ENCODE measurements around the gene ZNF346.
"Not testable (repeated sequence)": the region's sequence is repeated elsewhere in the genome, so short reads cannot be mapped to it uniquely, and the experiment has no call there.

The ZNF346 gene

GRCh38 chr5:177022386-177023302 lies at the start of gene ZNF346:
TSS of gene ZNF346 (plus strand) at chr5:177022696. CDS start at chr5:177022739, 43 bp downstream.
- DNase-seq: peak; percentile 91 to 92

GRCh38 chr5:176979669-176980068 lies 42.8 kb upstream of the ZNF346 start:
- no peak for DNase-seq

- DNase-seq: no peak
Observed at GRCh38 chr5:176980818-176981217, 41.7 kb upstream of the ZNF346 start.

GRCh38 chr5:176983112-176983511 lies 39.4 kb upstream of the ZNF346 start:
- not testable (repeated sequence) for DNase-seq

GRCh38 chr5:176983593-176983992 lies 38.9 kb upstream of the ZNF346 start:
- not testable (repeated sequence) for DNase-seq

DNA sequence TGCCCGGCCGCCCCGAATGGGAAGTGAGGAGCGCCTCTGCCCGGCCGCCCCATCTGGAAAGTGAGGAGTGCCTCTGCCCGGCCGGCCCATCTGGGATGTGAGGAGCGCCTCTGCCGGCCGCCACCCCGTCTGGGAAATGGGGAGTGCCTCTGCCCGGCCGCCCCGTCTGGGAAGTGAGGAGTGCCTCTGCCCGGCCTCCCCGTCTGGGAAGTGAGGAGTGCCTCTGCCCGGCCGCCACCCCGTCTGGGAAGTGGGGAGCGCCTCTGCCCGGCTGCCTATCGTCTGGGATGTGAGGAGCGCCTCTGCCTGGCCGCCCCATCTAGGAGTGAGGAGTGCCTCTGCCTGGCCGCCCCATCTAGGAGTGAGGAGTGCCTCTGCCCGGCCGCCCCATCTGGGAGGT lies 38.3 kb upstream of the ZNF346 start:
- DNase-seq: not testable (repeated sequence)

GRCh38 chr5:176985516-176985915 lies 37.0 kb upstream of the ZNF346 start:
- no peak for DNase-seq

DNA sequence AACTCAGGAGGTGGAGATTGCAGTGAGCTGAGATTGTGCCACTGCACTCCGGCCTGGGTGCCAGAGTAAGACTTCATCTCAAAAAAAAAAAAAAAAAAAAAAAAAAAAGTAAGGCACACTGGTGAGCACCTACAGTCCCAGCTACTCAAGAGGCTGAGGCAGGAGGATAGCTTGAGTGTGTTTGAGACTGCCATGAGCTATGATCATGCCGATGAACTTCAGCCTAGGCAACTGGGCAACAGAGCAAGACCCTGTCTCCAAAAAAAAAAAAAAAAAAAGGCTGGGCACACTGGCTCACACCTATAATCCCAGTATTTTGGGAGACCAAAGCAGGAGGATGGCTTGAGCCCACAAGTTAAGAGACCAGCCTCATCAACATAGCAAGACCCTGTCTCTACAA lies 36.2 kb upstream of the ZNF346 start:
- DNase-seq: no peak

DNA sequence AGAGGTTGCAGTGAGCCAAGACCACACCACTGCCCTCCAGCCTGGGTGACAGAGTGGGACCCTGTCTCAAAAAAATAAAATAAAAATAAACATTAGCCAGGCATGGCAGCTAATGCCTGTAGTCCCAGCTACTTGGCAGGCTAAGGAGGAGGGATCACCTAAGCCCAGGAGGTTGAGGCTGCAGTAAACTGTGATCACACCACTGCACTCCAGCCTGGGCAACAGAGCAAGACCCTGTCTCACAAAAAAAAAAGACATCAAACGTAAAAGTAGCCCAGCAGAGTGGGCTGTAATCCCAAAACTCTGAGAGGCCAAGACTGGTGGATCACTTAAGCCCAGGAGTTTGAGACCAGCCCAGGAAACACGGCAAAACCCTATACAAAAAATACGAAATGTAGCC lies 34.9 kb upstream of the ZNF346 start:
- DNase-seq: no peak

- DNase-seq: not testable (repeated sequence)
Observed at GRCh38 chr5:176993081-176993480, 29.4 kb upstream of the ZNF346 start.

DNA sequence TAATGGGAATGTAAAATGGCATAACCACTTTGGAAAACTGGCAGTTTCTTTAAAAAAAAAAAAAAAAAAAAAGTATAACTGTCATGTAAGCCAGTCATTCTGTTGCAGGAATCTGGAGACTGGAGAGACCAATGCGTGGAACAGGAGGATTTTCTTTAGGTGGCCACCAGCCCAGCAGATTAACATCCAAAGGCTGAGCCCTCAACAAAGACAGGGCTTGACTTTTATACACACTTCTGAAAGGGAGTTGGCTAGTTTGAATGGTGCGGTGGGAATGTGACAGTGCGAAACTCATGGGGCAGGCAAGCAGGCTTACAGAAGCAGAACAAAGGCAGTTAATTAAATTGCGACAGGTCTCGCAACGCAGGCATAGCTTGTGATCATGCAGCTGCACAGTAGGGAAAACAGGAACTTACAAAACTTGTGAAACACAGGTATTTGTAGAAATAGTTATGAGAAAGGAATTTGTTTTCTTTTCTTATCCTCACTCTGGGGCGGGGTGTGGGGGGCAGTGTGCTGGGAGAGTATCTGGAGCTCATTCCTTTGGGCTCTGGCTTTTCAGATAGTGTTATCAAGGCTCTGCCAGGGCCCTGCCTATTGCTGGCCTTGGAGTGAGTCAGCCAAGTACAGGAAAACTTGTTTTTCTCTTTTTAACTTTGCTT lies 27.9 kb upstream of the ZNF346 start:
- no peak for DNase-seq

DNA sequence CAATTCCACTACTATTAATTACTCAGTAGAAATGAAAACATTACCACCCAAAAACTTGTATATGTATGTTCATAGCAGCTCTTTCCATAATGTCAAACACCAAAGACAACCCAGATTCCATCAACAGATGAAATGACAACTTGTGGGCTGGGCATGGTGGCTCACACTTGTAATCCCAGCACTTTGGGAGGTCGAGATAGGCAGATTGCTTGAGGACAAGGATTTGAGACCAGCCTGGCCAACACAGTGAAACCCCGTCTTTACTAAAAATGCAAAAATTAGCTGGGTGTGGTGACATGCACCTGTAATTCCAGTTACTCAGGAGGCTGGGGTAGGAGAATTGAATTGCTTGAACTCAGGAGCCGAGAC lies 27.4 kb upstream of the ZNF346 start:
- DNase-seq: no peak

DNA sequence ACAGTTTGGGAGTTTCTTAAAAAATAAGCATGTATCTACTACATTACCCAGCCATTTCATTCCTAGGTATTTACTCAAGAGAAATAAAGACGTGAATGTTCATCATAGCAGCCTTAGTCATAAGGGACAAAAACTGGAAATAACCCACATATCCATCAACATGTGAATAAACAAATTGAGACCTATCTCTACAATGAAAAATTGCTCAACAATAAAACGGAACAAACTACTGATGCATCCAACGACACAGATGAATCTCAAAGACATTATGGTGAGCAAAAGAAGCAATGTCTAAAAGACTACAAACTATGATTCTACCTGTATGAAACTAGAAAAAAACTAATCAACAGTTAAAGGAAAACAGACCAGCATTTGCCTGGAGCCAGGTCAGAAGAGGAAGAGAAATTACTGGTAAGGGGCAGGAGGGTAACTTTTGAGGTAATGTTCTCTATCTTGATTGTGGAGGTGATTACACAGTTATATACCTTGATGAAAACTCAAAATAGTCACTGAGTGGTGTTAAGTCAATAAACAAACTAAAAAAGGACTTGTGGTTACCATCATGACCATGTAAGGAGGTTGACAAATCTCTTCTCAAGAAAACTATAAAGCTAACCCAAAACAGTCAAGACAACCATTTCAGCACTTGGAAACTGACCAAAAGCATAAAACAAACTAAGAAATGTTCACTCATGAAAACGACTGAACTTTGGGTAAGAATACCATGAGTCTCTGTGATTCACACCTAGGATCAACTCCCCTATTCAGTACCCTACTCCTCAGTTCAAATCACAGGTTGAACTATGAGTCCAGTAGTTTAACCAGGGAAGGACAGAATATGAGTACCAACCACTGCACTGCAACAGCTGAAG lies 26.4 kb upstream of the ZNF346 start:
- no peak for DNase-seq

DNA sequence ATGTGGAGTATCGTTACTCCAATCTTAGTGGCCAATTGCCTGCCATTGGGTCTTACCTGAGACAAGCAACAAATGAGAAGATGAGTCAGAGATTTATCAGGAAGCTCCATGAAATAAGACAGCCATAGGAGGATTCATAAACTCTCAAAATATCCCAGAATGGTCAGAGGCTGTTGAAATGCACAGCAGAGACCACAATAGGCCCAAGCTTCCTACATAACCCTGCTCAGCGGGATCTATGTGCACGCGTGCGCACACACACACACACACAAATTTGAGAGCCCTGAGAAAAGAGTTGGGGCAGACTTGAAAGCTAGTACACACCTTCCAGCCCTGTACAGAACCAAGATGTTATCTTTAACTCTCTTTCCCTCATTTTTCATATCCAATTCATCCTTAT lies 25.7 kb upstream of the ZNF346 start:
- no peak for DNase-seq

DNA sequence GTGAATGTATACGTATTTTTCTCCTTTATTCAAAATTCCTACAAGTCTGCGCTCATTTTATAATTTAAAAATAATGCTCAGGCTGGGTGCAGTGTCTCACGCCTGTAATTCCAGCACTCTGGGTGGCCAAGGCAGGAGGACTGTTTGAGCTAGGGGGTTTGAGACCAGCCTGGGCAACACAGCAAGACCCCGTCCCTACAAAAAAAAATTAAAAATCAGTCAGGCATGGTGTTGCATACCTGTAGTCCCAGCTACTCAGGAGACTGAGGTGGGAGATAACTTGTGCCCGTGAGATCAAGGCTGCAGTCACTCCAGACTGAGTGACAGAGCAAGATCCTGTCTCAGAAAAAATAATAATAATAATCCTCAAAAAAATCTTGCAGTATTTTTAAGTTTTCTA lies 23.7 kb upstream of the ZNF346 start:
- DNase-seq: no peak

DNA sequence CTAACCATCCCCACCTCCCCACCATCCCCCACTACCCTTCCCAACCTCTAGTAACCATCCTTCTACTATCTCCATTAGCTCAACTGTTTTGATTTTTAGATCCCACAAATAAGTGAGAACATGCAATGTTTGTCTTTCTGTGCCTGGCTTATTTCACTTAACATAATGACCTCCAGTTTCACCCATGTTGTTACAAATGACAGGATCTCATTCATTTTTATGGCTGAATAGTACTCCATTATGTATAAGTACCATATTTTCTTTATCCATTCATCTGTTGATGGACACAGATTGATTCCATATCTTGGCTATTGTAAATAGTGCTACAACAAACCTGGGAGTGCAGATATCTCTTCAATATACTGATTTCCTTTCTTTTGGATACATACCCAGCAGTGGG lies 23.0 kb upstream of the ZNF346 start:
- DNase-seq: not testable (repeated sequence)

DNA sequence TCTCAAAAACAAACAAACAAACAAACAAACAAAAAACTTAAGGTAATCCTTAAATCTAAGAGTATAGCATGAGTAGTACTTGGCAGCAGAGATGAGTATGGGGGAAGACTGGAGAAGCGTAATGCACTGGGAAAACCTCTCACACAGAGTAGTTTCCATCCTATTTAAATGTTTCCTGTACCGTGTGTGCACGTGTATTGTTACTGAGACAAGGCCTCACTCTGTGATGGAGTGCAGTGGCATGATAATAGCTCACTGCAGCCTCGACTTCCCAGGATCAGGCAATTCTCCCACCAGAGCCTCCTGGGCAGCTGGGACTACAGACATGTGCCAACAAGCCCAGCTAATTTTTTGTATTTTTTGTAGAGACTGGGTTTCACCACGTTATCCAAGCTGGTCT lies 18.8 kb upstream of the ZNF346 start:
- DNase-seq: no peak

GRCh38 chr5:177004961-177005360 lies 17.5 kb upstream of the ZNF346 start:
- no peak for DNase-seq

DNA sequence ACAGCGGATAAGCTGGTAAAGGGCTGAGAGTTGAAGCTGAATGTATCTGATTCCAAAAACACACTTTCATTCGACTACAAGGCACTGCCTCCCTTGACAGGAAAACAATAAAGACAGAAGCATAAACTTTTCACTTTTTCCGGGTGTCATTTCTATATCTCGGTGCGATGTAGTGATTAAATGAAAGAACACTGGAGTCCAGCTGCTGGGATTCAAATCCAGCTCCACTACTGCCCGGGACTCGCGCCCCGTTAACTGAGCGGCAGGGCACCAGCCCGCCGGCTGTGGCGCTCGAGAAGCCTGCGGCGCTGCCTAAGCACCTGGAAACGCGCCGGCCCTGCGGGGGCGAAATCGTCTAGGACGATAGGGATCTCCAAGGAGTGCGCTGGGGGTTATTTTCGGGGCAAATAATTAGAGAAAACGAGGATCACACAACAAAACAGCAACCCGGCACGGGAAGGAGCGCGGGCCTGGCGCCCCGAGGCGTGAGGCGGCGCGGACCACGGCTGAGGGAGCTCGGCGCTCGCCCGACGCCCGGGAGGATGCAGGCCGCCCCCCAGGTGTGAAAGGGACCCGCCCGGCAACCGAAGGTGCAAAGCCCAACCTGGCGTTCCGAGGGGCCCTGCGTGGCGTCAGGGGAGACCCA lies 16.8 kb upstream of the ZNF346 start:
- DNase-seq: peak; percentile 74 to 79

- DNase-seq: peak; percentile 93 to 94
Observed at GRCh38 chr5:177006265-177006972, 16.1 kb upstream of the ZNF346 start, which contains the start of gene UIMC1. TSS of gene UIMC1 (minus strand) at chr5:177006779. CDS start at chr5:176982615, 24,164 bp downstream.

DNA sequence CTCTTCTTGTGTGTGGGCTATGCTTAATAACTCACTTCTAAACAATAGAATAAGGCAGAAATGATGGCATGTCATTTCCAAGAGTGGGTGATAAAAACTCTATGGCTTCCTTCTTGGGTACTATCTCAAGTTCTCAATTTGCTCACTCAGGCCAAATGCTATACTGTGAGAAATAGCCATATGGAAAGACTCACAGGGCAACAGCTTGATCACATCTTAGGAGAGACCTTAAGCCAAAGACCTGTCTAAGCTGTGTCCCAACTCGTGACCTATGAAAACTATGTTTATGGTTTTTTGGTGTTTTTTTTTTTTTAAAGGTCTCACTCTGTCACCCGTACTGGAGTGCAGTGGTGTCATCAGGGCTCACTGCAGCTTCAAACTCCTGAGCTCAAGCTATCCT lies 13.8 kb upstream of the ZNF346 start:
- DNase-seq: no peak

GRCh38 chr5:177010153-177010552 lies 12.3 kb upstream of the ZNF346 start:
- DNase-seq: no peak
